Gastroesophageal sphincter (tissue), 3 donors: ENCODE measurements around the gene LMBRD1.

Experiments
- CTCF ChIP-seq, 4 experiments: fragments of 200-600 bp in 2 of 4; fragments of 450-650 bp in 2 of 4; sonication (generic) in 1 of 4; IDR thresholded peaks; one replicate each; pipeline ENCODE4 v1.5.1; 2017 to 2019; ENCODE audit warnings: antibody characterized with exemption in 4 of 4, mild to moderate bottlenecking in 2 of 4, moderate library complexity in 2 of 4
- EP300 ChIP-seq: sonication (generic); formaldehyde crosslinking; IDR thresholded peaks from one replicate; pipeline ENCODE4 v1.6.1; 2017; ENCODE audit warnings: antibody characterized with exemption, mild to moderate bottlenecking

- TF ChIP-seq CTCF (IDR thresholded peaks at IDR 0.05) = peak in 2 of 4 experiments; percentile 21 to 38
- no peak for TF ChIP-seq EP300
Measured at GRCh38 chr6:69732640-69733039, 64.2 kb downstream of the LMBRD1 start.
